Lower leg skin (tissue), 3 donors: ENCODE results near the gene PNMA6A.
"Not testable (repeated sequence)": the region's sequence is repeated elsewhere in the genome, so short reads cannot be mapped to it uniquely, and the experiment has no call there.

Source experiments
- CTCF ChIP-seq, 3 donors: fragments of 450-650 bp; IDR thresholded peaks; one replicate each; pipeline ENCODE4 v1.5.1; 2016; ENCODE audit warnings: antibody characterized with exemption in 3 of 3, mild to moderate bottlenecking in 3 of 3, moderate library complexity in 2 of 3
- POLR2A ChIP-seq, 2 donors: fragments of 450-650 bp; IDR thresholded peaks; one replicate each; pipeline ENCODE4 v1.6.1; 2016 to 2017; ENCODE audit warnings: antibody characterized with exemption in 2 of 2, mild to moderate bottlenecking in 1 of 2, moderate library complexity in 1 of 2

DNA sequence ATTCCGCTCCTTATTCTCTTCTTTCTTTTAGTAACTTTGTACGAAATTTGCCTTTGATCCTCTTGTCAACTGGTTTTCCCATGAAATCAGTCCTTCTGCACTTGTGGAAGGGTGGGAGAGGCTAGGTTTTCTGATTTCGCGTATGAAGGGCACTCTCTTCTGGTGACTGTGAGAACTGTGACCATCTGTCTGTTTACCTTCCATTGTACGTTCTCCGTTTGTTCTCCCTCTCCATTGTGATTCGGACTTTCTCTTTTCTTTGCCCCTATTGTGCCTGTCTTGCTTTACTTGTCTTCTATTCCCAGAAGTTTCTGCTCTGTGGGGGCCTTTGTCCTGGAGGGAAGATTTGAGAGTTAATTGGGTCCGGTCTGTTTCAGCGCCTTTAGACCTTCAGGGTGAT is 41.6 kb downstream of the PNMA6A start:
- not testable (repeated sequence) for TF ChIP-seq CTCF, POLR2A (IDR thresholded peaks at IDR 0.05)
